ENCODE data around the gene CNTNAP2.
"Not testable (repeated sequence)": the region's sequence is repeated elsewhere in the genome, so short reads cannot be mapped to it uniquely, and the experiment has no call there.

Gene CNTNAP2

GRCh38 chr7:147708871-147709270 lies 1592.3 kb downstream of the CNTNAP2 start:
- in situ Hi-C loops (cut with HindIII; ENCODE audit: low pct_unique_long_range_greater_than_20kb, low sequenced_read_pairs) = no loop called here
- TF ChIP-seq JUND (IDR thresholded peaks at IDR 0.05; ENCODE audit: low read depth) = no peak

GRCh38 chr7:147711447-147711846 lies 1594.8 kb downstream of the CNTNAP2 start:
- in situ Hi-C loops (cut with HindIII; ENCODE audit: low pct_unique_long_range_greater_than_20kb, low sequenced_read_pairs) = no loop called here
- no peak for DNase-seq (ENCODE audit: low read depth in 1 of 2, low spot score in 1 of 2)
- no peak for TF ChIP-seq JUND (IDR thresholded peaks at IDR 0.05; ENCODE audit: low read depth)

More at GRCh38 chr7:147708871-147709270, 1592.3 kb downstream of the CNTNAP2 start:
- no peak for DNase-seq (ENCODE audit: low read depth in 1 of 2, low spot score in 1 of 2)

DNA sequence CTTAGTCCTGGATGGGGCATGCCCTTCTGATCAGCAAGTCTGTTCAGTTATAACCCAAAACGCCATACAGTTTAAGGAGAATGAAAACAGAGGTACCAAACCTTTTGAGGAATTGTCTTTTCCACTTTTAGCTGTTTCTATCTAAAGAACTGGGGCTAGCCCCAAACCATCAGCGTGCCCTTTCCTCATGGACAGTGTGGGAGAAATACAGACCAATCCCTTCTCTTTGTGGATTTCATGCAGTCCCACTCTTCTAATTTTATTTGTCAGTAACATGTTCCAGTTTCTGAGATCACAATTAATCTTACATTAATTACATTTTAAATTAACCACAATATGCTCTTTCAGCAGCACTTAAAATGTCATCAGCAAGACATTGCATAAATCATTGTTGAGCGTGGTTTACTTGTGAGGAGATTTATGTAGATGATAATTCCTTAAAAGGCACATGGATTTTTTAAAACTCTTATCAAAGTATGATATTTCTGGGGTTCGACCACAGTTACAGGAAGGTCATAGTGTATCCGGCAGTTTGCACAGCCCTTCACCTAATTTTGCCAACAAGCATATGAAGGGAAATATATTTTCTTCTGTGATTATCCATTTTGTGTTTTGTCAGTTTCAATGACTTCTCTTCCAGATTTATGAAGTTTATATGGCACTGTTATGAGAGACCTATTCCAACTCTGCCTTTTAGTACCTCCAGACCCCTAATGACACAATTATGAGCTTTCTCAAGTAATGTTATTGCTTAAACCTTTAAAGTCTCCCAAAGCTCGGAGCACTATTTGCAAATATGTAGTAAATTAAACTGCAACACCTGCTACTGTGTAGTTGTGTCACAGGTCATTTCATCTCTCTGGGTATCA lies 1605.6 kb downstream of the CNTNAP2 start:
- DNase-seq (ENCODE audit: low read depth in 1 of 2, low spot score in 1 of 2) = no peak
- in situ Hi-C loops (cut with HindIII; ENCODE audit: low pct_unique_long_range_greater_than_20kb, low sequenced_read_pairs) = no loop called here
- TF ChIP-seq JUND (IDR thresholded peaks at IDR 0.05; ENCODE audit: low read depth) = no peak

- no peak for DNase-seq (ENCODE audit: low read depth in 1 of 2, low spot score in 1 of 2)
- in situ Hi-C loops (cut with HindIII; ENCODE audit: low pct_unique_long_range_greater_than_20kb, low sequenced_read_pairs) = no loop called here
- no peak for TF ChIP-seq JUND (IDR thresholded peaks at IDR 0.05; ENCODE audit: low read depth)
Measured at GRCh38 chr7:147723536-147723935, 1606.9 kb downstream of the CNTNAP2 start.

- no peak for DNase-seq (ENCODE audit: low read depth in 1 of 2, low spot score in 1 of 2)
- in situ Hi-C loops (cut with HindIII; ENCODE audit: low pct_unique_long_range_greater_than_20kb, low sequenced_read_pairs) = no loop called here
- no peak for TF ChIP-seq JUND (IDR thresholded peaks at IDR 0.05; ENCODE audit: low read depth)
Measured at GRCh38 chr7:147731311-147731710, 1614.7 kb downstream of the CNTNAP2 start.

DNA sequence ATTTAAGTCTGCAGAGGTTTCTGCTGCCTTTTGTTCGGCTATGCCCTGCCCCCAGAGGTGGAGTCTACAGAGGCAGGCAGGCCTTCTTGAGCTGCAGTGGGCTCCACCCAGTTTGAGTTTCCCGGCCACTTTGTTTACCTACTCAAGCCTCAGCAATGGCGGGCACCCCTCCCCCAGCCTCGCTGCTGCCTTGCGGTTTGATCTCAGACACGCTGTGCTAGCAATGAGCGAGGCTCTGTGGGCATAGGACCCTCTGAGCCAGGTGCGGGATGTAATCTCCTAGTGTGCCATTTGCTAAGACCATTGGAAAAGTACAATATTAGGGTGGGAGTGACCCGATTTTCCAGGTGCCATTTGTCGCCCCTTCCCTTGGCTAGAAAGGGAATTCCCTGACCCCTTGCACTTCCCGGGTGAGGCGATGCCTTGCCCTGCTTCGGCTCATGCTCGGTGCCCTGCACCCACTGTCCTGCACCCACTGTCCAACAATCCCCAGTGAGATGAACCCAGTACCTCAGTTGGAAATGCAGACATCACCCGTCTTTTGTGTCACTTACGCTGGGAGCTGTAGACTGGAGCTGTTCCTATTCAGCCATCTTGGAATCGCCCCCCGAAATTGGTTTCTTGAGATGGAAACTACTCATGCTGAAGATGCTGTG lies 1621.1 kb downstream of the CNTNAP2 start:
- in situ Hi-C loops (cut with HindIII; ENCODE audit: low pct_unique_long_range_greater_than_20kb, low sequenced_read_pairs) = not testable (repeated sequence)
- DNase-seq (ENCODE audit: low read depth in 1 of 2, low spot score in 1 of 2) = peak in 1 of 2 experiments; percentile 7

DNA sequence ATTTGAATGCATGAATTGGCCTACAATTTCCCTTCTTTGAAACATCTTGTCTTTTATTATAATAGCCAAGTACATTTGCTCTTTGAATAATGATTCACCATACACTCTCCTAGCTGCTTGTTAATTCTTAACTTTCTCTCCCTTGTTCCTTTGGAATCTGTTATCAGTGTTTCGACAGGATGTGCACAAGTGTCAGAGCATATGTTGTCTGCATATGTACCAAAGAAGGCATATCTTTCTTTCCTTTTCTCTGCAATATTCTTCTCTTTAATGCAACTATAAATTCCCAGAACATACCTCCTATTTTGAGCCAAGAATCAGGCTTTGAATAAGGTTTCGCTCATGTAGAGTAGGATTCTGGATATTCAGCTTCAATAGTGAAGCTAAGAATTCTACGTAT lies 1625.7 kb downstream of the CNTNAP2 start:
- no peak for DNase-seq (ENCODE audit: low read depth in 1 of 2, low spot score in 1 of 2)
- no peak for TF ChIP-seq JUND (IDR thresholded peaks at IDR 0.05; ENCODE audit: low read depth)
- in situ Hi-C loops (cut with HindIII; ENCODE audit: low pct_unique_long_range_greater_than_20kb, low sequenced_read_pairs) = no loop called here

- TF ChIP-seq JUND (IDR thresholded peaks at IDR 0.05; ENCODE audit: low read depth) = no peak
- DNase-seq (ENCODE audit: low read depth in 1 of 2, low spot score in 1 of 2) = no peak
- in situ Hi-C loops (cut with HindIII; ENCODE audit: low pct_unique_long_range_greater_than_20kb, low sequenced_read_pairs) = no loop called here
Measured at GRCh38 chr7:147756300-147756699, 1639.7 kb downstream of the CNTNAP2 start.

DNA sequence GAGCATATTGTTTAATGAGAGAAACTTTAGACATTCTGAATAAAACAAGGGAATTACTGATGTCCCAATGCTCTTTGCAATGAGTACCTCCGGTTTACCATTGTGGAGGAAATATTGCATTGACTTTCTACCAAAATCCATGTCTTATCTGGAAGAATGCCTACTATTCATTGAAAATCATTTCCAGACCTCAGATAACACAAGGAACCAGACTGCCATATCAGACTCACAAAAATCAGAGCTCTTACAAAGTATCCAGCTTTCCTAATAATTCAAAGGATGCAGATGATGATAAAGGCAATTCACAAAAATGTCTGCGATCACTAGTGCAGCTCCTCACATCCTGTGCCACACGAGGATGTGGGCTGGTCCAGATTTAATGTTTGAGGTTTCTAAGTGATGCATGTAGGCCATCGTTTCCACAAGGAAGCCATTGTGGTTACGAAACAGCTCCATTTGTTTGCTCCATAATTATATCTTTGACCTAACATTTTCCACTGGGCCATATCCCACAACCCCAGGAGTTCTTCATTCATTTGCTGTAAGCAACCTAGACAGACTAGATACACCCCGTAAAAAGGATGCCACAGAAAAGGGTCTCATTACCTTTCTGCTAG lies 1642.8 kb downstream of the CNTNAP2 start:
- TF ChIP-seq JUND (IDR thresholded peaks at IDR 0.05; ENCODE audit: low read depth) = no peak
- no peak for DNase-seq (ENCODE audit: low read depth in 1 of 2, low spot score in 1 of 2)
- in situ Hi-C loops (cut with HindIII; ENCODE audit: low pct_unique_long_range_greater_than_20kb, low sequenced_read_pairs) = no loop called here

- in situ Hi-C loops (cut with HindIII; ENCODE audit: low pct_unique_long_range_greater_than_20kb, low sequenced_read_pairs) = no loop called here
- no peak for DNase-seq (ENCODE audit: low read depth in 1 of 2, low spot score in 1 of 2)
- TF ChIP-seq JUND (IDR thresholded peaks at IDR 0.05; ENCODE audit: low read depth) = no peak
Measured at GRCh38 chr7:147765301-147765700, 1648.7 kb downstream of the CNTNAP2 start.

DNA sequence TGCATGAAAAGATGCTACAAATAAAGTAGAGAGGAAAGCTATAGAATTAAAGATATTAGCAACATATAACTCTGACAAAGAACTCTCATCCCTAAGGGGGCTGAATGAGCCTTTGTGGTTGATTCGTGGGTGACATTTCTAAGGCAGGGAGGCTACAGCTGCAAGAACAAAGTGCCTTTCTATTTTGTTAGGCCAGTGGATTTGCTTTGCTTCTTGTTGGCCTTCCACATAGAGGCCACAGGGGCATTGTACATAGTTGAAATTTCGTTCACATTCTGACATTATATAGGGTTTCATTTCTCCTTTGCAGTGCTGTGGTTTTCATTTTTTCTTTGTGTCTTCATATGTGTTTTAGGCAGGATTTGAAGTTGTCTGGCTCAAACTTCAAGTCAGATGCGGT lies 1654.7 kb downstream of the CNTNAP2 start:
- in situ Hi-C loops (cut with HindIII; ENCODE audit: low pct_unique_long_range_greater_than_20kb, low sequenced_read_pairs) = no loop called here
- DNase-seq (ENCODE audit: low read depth in 1 of 2, low spot score in 1 of 2) = no peak
- TF ChIP-seq JUND (IDR thresholded peaks at IDR 0.05; ENCODE audit: low read depth) = no peak

DNA sequence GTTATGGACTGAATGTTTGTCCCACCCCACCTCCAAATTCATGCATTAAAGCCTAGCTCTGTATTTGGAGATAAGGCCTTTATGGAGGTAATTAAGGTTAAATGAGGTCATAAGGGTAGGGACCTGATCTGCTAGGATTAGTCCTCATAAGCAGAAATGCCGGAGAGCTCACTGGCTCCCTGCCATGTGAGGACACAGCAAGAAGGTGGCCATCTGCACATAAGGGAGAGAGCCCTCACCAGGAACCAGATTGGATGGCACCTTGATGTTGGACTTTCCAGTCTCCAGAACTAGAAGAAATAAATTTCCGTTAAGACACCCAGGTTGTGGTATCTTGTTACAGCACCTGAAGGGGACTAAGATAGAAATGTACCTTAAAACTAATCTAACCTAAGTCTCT lies 1657.9 kb downstream of the CNTNAP2 start:
- DNase-seq (ENCODE audit: low read depth in 1 of 2, low spot score in 1 of 2) = no peak
- in situ Hi-C loops (cut with HindIII; ENCODE audit: low pct_unique_long_range_greater_than_20kb, low sequenced_read_pairs) = no loop called here
- TF ChIP-seq JUND (IDR thresholded peaks at IDR 0.05; ENCODE audit: low read depth) = no peak

Data from T47D (cell line).